Stimulated activated CD4-positive, alpha-beta T cell treated with anti-CD3 and anti-CD28 coated beads, Interleukin-4, amount 100 ng/mL, for 1 hour (primary cell): ENCODE data around the gene CNOT11.
"Not testable (repeated sequence)": the region's sequence is repeated elsewhere in the genome, so short reads cannot be mapped to it uniquely, and the experiment has no call there.

ENCODE experiments used
- DNase-seq: peaks from one replicate; pipeline ENCODE4 v3.0.0-alpha.2; 2020

The CNOT11 gene

GRCh38 chr2:101248756-101249155, 3.9 kb upstream of the CNOT11 start:
- DNase-seq = not testable (repeated sequence)

GRCh38 chr2:101249826-101250225, 2.9 kb upstream of the CNOT11 start:
- DNase-seq = no peak

GRCh38 chr2:101251246-101251781, 1.4 kb upstream of the CNOT11 start:
- not testable (repeated sequence) for DNase-seq

- DNase-seq = no peak
These were observed 760 bp upstream of the CNOT11 start for GRCh38 chr2:101251844-101252407.

GRCh38 chr2:101253013-101253702, 472 bp downstream of the CNOT11 start:
- peak; percentile 68 for DNase-seq

GRCh38 chr2:101253703-101254450, 1.2 kb downstream of the CNOT11 start:
- DNase-seq = no peak

GRCh38 chr2:101255501-101255900, 2.8 kb downstream of the CNOT11 start:
- no peak for DNase-seq

- DNase-seq = no peak
These were observed 3.6 kb downstream of the CNOT11 start for GRCh38 chr2:101256316-101256715.

GRCh38 chr2:101258804-101259203, 6.1 kb downstream of the CNOT11 start:
- no peak for DNase-seq

GRCh38 chr2:101262142-101262541, 9.5 kb downstream of the CNOT11 start:
- no peak for DNase-seq

- no peak for DNase-seq
These were observed 10.7 kb downstream of the CNOT11 start for GRCh38 chr2:101263377-101263800.

- no peak for DNase-seq
These were observed 11.8 kb downstream of the CNOT11 start for GRCh38 chr2:101264360-101264939.

GRCh38 chr2:101265893-101266499, 13.3 kb downstream of the CNOT11 start:
- no peak for DNase-seq

GRCh38 chr2:101267671-101268656, 15.3 kb downstream of the CNOT11 start:
- no peak for DNase-seq

GRCh38 chr2:101270700-101271259, 18.1 kb downstream of the CNOT11 start:
- no peak for DNase-seq

- DNase-seq = no peak
These were observed 19.5 kb downstream of the CNOT11 start for GRCh38 chr2:101272045-101272784.

GRCh38 chr2:101273056-101273455, 20.4 kb downstream of the CNOT11 start:
- DNase-seq = no peak

- DNase-seq = no peak
These were observed 21.5 kb downstream of the CNOT11 start for GRCh38 chr2:101274142-101274541.

- DNase-seq = no peak
These were observed 24.4 kb downstream of the CNOT11 start for GRCh38 chr2:101277111-101277510.

GRCh38 chr2:101278925-101279324, 26.2 kb downstream of the CNOT11 start:
- no peak for DNase-seq

- DNase-seq = no peak
These were observed 28.8 kb downstream of the CNOT11 start for GRCh38 chr2:101281482-101281881.
